Left forelimb (tissue), 1 donor: Measurements from ENCODE around the gene TMEM35A.
A peak's percentile ranks its signal among the peaks of the same experiment; 100 is the strongest.
"Not testable (repeated sequence)": the region's sequence is repeated elsewhere in the genome, so short reads cannot be mapped to it uniquely, and the experiment has no call there.

Experiments used
- DNase-seq: peaks from one replicate; pipeline ENCODE4 v3.0.0-alpha.2; 2018; ENCODE audit warnings: low spot score

TMEM35A gene

GRCh38 chrX:101078716-101079598, at the start of gene TMEM35A:
TSS of gene TMEM35A (plus strand) at chrX:101078879. CDS start at chrX:101079003, 124 bp downstream.
- DNase-seq = no peak

GRCh38 chrX:101029665-101030064, 49.0 kb upstream of the TMEM35A start:
- DNase-seq = no peak

- DNase-seq = no peak
Observed at GRCh38 chrX:101037231-101037630, 41.4 kb upstream of the TMEM35A start.

GRCh38 chrX:101040197-101040596, 38.5 kb upstream of the TMEM35A start:
- DNase-seq = no peak

- DNase-seq = no peak
Observed at GRCh38 chrX:101051153-101051548, 27.5 kb upstream of the TMEM35A start.

GRCh38 chrX:101051549-101052302, 27.0 kb upstream of the TMEM35A start, which contains the start of gene TRMT2B:
TSS of gene TRMT2B (minus strand) at chrX:101052111. CDS start at chrX:101042289, 9,822 bp downstream.
- peak; percentile 78 for DNase-seq

GRCh38 chrX:101056551-101056950, 22.1 kb upstream of the TMEM35A start:
- not testable (repeated sequence) for DNase-seq

GRCh38 chrX:101057093-101057714, 21.5 kb upstream of the TMEM35A start:
- no peak for DNase-seq

GRCh38 chrX:101062176-101062575, 16.5 kb upstream of the TMEM35A start:
- DNase-seq = no peak

- no peak for DNase-seq
Observed at GRCh38 chrX:101071582-101071981, 7.1 kb upstream of the TMEM35A start.

- no peak for DNase-seq
Observed at GRCh38 chrX:101079736-101080270, 1.1 kb downstream of the TMEM35A start.

GRCh38 chrX:101080326-101081124, 1.8 kb downstream of the TMEM35A start:
- DNase-seq = no peak

- DNase-seq = no peak
Observed at GRCh38 chrX:101081231-101081630, 2.6 kb downstream of the TMEM35A start.

GRCh38 chrX:101091817-101092216, 13.1 kb downstream of the TMEM35A start:
- no peak for DNase-seq

GRCh38 chrX:101097546-101098453, 19.1 kb downstream of the TMEM35A start, which contains the start of gene CENPI:
TSS of gene CENPI (plus strand) at chrX:101098204. CDS start at chrX:101101071, 2,867 bp downstream.
- DNase-seq = peak; percentile 94

- DNase-seq = no peak
Observed at GRCh38 chrX:101108284-101108683, 29.6 kb downstream of the TMEM35A start.

GRCh38 chrX:101117701-101118100, 39.0 kb downstream of the TMEM35A start:
- DNase-seq = no peak

GRCh38 chrX:101136235-101136634, 57.6 kb downstream of the TMEM35A start:
- no peak for DNase-seq
